ENCODE measurements around the gene SCGN.

DNA sequence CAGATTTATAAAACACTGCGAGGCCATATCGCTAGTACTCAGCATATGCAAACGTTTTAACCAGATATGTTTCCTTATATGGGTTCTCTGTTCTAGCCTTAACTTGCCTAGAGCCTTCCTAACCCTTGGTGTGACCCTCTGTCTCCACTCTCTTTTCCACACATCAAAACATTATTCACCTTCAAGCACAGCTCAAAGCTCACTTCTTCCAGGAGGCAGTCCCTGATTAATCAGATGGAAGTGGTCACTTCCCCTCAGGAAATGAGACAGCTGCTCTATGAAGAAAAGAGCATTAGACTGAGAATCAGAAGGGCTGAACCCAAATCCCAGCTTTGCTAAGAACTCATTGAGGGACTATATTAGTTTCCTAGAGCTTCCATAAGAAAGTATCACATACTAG, 62.8 kb downstream of the SCGN start:
- TF ChIP-seq CTCF (IDR thresholded peaks at IDR 0.05; ENCODE audit: low read depth, low read length) (no peak), EZH2phosphoT487 (IDR thresholded peaks at IDR 0.05; ENCODE audit: low read depth) (no peak)

All from OCI-LY3 (cell line).